Mesothelial cell of epicardium (in vitro differentiated cells): Measurements from ENCODE around the gene AMZ2. TPM values are rescaled to one million over a fixed set of nuclear protein-coding genes. Genes with fewer than 3 reads are reported as not detected.
"Not testable (repeated sequence)": the region's sequence is repeated elsewhere in the genome, so short reads cannot be mapped to it uniquely, and the experiment has no call there.

Experiments used
- DNase-seq, 2 experiments: peaks; one replicate each; pipeline ENCODE4 v3.0.0; 2021; ENCODE audit warnings: low spot score in 2 of 2; ENCODE audit not compliant: unreplicated experiment in 2 of 2
- H3K27ac Mint-ChIP-seq: 2 replicates; pipeline ENCODE4 v1.8.0; 2021; ENCODE audit warnings: mixed read lengths
- H3K27me3 Mint-ChIP-seq: 2 replicates; pipeline ENCODE4 v1.8.0; 2021; ENCODE audit warnings: low read depth, mixed read lengths
- H3K36me3 Mint-ChIP-seq: 2 replicates; pipeline ENCODE4 v1.8.0; 2021; ENCODE audit warnings: mixed read lengths
- H3K4me1 Mint-ChIP-seq: 2 replicates; pipeline ENCODE4 v1.8.0; 2021; ENCODE audit warnings: mixed read lengths
- H3K4me3 Mint-ChIP-seq: 2 replicates; pipeline ENCODE4 v1.8.0; 2021; ENCODE audit warnings: mild to moderate bottlenecking, moderate library complexity, mixed read lengths
- H3K9me3 Mint-ChIP-seq: 2 replicates; pipeline ENCODE4 v1.8.0; 2021; ENCODE audit warnings: mixed read lengths
- CTCF ChIP-seq: fragments of 200-600 bp; sonication (generic); IDR thresholded peaks from one replicate; pipeline ENCODE4 v1.5.0; 2021; ENCODE audit warnings: antibody characterized with exemption; ENCODE audit not compliant: unreplicated experiment
- total RNA-seq: library from RNA; stranded (reverse); gene quantifications from 3 replicates; pipeline ENCODE4 v1.2.1, GENCODE V29; 2021

AMZ2 gene
- total RNA-seq, 1 donor from 2014 or later: 63.2 TPM

GRCh38 chr17:68273722-68274121 is 25.9 kb downstream of the AMZ2 start:
- Mint-ChIP-seq H3K9me3 (peaks cover 5% of the 10 kb centered on the region), H3K27me3 (no peaks in the 10 kb centered on the region), H3K27ac (no peak overlapping the region), H3K4me3 (no peak overlapping the region), H3K36me3 (peaks cover 14% of the 10 kb centered on the region), H3K4me1 (no peaks in the 10 kb centered on the region)
- DNase-seq: no peak
- TF ChIP-seq CTCF: no peak

GRCh38 chr17:68276339-68276738 is 28.5 kb downstream of the AMZ2 start:
- not testable (repeated sequence) for H3K27ac Mint-ChIP-seq, H3K4me3 Mint-ChIP-seq, DNase-seq, H3K4me1 Mint-ChIP-seq, H3K27me3 Mint-ChIP-seq
- H3K36me3 Mint-ChIP-seq: peaks cover 19% of the 10 kb centered on the region
- H3K9me3 Mint-ChIP-seq: peaks cover 18% of the 10 kb centered on the region

- no peak for TF ChIP-seq CTCF
- H3K4me1 Mint-ChIP-seq: no peaks in the 10 kb centered on the region
These were observed 30.0 kb downstream of the AMZ2 start for GRCh38 chr17:68277807-68278206.

GRCh38 chr17:68281965-68282364 is 34.1 kb downstream of the AMZ2 start:
- H3K4me3 Mint-ChIP-seq, H3K27me3 Mint-ChIP-seq, H3K27ac Mint-ChIP-seq, H3K4me1 Mint-ChIP-seq, DNase-seq: not testable (repeated sequence)
- H3K36me3 Mint-ChIP-seq: peaks cover 15% of the 10 kb centered on the region
- peaks cover 22% of the 10 kb centered on the region for H3K9me3 Mint-ChIP-seq

More at GRCh38 chr17:68277807-68278206, 30.0 kb downstream of the AMZ2 start:
- peaks cover 18% of the 10 kb centered on the region for H3K36me3 Mint-ChIP-seq
- no peak for DNase-seq
- H3K27ac Mint-ChIP-seq: no peak overlapping the region
- H3K9me3 Mint-ChIP-seq: peaks cover 22% of the 10 kb centered on the region
- no peak overlapping the region for H3K4me3 Mint-ChIP-seq
- H3K27me3 Mint-ChIP-seq: no peaks in the 10 kb centered on the region

GRCh38 chr17:68288375-68288774 is 40.5 kb downstream of the AMZ2 start:
- peaks cover 34% of the 10 kb centered on the region for H3K27me3 Mint-ChIP-seq

GRCh38 chr17:68288804-68289203 is 41.0 kb downstream of the AMZ2 start:
- no peak for DNase-seq
- H3K4me3 Mint-ChIP-seq: no peak overlapping the region
- H3K27ac Mint-ChIP-seq: no peak overlapping the region
- H3K27me3 Mint-ChIP-seq: peaks cover 35% of the 10 kb centered on the region
- peaks cover 14% of the 10 kb centered on the region for H3K4me1 Mint-ChIP-seq
- TF ChIP-seq CTCF: no peak
- H3K36me3 Mint-ChIP-seq: no peaks in the 10 kb centered on the region
- no peaks in the 10 kb centered on the region for H3K9me3 Mint-ChIP-seq

More at GRCh38 chr17:68288375-68288774, 40.5 kb downstream of the AMZ2 start:
- peaks cover 14% of the 10 kb centered on the region for H3K4me1 Mint-ChIP-seq
- DNase-seq: no peak
- TF ChIP-seq CTCF: no peak
- no peak overlapping the region for H3K27ac Mint-ChIP-seq
- no peaks in the 10 kb centered on the region for H3K36me3 Mint-ChIP-seq
- H3K9me3 Mint-ChIP-seq: no peaks in the 10 kb centered on the region
- no peak overlapping the region for H3K4me3 Mint-ChIP-seq

GRCh38 chr17:68289473-68289872 is 41.6 kb downstream of the AMZ2 start:
- H3K4me3 Mint-ChIP-seq: peak overlapping the region; percentile 78
- no peak overlapping the region for H3K27ac Mint-ChIP-seq
- H3K36me3 Mint-ChIP-seq: no peaks in the 10 kb centered on the region
- peaks cover 14% of the 10 kb centered on the region for H3K4me1 Mint-ChIP-seq
- no peak for DNase-seq
- H3K9me3 Mint-ChIP-seq: no peaks in the 10 kb centered on the region
- peaks cover 41% of the 10 kb centered on the region for H3K27me3 Mint-ChIP-seq
- no peak for TF ChIP-seq CTCF
